Activated CD8-positive, alpha-beta memory T cell treated with anti-CD3 and anti-CD28 coated beads for 48 hours (primary cell): ENCODE results near the gene KRTAP10-3.
"Not testable (repeated sequence)": the region's sequence is repeated elsewhere in the genome, so short reads cannot be mapped to it uniquely, and the experiment has no call there.

Experiments
- DNase-seq, 3 experiments: peaks; one replicate each; pipeline ENCODE4 v3.0.0-alpha.2; 2020; ENCODE audit warnings: low read depth in 2 of 3, low spot score in 2 of 3

KRTAP10-3 gene

GRCh38 chr21:44572959-44573583 is 14.5 kb upstream of the KRTAP10-3 start:
- no peak for DNase-seq

- DNase-seq: no peak
Measured at GRCh38 chr21:44571844-44572782, 13.5 kb upstream of the KRTAP10-3 start.

- no peak for DNase-seq
Measured at GRCh38 chr21:44571296-44571695, 12.7 kb upstream of the KRTAP10-3 start.

DNA sequence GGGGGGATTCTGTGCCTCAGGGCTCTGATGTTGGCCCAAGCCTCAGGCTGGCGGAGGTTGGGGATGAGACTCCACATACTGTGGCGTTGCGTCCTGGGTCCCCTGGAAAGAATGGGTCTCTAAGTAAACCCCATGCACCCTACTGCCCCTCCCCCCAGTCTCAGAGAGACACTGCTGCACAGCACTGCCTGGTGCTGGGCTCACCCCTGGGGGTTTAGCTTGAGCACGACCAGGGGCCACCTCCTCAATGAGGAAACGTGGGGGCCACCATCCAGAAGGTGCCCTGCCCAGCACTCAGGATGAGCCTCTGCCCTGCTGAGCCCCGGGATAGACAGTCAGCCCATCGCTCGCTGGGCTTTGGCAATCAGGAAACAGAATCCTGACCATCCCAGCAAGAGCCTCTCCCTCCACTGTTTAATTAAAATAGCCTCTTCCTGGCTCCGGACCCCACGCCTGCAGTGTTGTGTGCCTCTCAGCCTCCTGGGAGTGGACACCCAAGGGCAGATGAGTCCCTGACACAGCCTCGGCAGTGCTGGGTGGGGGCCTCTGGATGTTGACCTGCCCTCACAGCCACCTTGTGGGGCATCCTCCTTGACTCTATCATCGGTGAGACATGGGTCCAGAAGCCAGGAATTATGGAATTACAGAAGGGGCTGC is 11.4 kb upstream of the KRTAP10-3 start:
- DNase-seq: no peak

DNA sequence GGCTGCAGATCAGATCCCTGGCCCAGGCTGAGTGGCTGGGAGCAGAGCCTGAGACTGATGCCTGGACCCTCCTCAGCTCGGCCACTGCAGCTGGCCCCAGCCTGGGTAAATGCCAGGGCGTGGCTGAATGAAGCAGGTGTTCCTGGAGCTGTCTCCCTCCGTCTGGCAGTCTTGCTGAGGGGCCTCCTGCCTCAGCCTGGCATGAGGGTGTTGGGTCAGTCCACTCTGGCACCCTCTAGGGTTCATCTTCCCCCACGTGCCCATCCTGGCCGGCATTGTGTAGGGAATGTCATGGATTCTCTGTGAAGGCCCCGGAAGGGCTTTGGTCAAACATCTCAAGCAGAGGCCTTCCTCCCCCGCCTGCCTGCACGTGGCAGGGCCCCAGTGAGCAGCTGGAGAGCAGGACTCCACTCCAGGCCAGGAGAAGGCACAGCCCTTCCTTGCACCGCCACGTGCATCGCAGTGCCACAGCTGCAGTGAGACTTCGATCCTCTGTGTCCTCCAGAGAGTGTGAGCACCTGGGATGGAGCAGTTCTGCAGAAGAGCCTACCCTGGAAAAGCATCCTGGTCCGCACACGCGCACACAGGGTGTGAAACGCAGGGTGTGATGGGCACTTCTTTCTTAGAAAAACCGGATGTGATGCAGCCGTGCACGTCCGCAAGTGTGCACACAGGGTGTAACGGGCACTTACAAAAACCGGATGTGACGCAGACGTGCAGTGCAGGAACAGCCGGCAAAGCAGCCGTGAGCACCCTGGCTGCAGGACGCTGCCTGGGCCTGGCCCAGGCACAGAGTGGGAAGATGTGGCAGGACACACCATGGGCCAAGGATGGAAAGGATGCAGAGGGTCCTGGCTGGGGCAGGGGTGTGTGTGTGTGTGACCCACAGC is 10.3 kb upstream of the KRTAP10-3 start:
- no peak for DNase-seq

DNA sequence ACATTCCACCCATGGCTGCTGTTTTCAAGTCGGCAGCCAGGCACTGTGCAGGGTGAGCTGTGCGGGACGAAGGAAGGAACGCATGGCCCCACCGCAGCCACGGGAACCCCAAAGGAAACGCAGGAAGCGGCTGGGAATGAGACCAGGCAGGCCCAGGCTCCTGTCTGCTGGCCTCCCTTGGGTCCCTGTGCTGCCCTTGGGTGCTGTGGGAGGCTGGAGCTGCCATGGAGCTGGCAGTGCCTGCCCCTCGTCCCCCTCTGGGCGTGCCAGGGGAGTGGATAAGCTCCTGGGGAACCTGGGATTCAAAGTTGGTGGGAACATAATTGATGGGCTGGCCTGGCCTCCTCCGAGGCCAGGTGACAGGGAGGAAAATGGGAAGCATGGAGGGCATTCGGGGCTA is 9.7 kb upstream of the KRTAP10-3 start:
- DNase-seq: no peak

GRCh38 chr21:44567481-44568171 is 9.0 kb upstream of the KRTAP10-3 start:
- no peak for DNase-seq

GRCh38 chr21:44566403-44566802 is 7.8 kb upstream of the KRTAP10-3 start:
- no peak for DNase-seq

GRCh38 chr21:44564886-44565598 is 6.4 kb upstream of the KRTAP10-3 start:
- no peak for DNase-seq

GRCh38 chr21:44564099-44564498 is 5.5 kb upstream of the KRTAP10-3 start:
- no peak for DNase-seq

DNA sequence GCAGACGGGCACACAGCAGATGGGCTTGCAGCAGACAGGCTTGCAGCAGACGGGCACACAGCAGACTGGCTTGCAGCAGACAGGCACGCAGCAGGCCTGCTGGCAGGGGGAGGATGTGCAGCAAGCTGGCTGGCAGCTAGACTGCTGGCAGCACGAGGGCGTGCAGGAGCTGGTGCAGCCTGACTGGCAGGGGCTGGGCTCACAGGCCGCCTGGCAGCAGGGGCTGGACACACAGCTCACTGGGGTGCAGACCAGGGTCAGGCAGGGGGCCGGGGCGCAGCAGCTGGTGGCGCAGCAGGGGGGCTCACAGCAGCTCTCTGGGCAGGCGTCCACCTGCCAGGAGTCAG is 293 bp downstream of the KRTAP10-3 start:
- DNase-seq: not testable (repeated sequence)

GRCh38 chr21:44557491-44558328 is 885 bp downstream of the KRTAP10-3 start:
- DNase-seq: no peak

GRCh38 chr21:44556879-44557278 is 1.7 kb downstream of the KRTAP10-3 start:
- DNase-seq: no peak

DNA sequence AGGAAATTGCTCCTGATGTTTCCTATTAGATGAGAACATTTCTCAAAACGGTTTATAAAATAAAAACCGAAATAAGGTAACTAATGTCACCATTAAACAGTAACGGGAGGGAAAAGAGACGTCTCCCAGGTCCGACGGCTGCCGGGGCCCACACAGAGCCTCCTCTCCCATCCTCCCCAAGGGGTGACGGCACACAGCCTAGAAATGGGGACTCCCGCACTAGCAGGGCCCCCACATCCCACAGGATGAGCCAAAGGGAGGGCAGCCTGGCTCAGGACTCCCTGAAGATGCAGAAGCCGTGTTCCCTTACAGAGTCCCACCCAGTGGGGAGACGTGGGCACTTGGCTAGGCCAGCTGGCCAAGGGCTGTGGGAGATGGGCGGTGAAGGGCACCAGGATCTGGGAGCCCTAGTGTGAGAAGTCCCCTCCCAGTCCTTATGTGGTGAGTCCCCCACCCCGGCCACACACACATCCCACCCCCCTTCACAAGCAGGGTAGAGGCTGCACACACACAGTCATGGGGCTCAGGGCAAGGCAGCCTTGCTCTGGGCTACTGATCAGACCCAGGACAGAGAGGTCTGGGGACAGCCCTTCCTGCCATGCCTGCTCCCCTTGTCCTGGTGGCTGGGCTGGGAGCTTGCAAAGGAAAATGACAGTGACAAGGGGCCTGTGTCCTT is 3.3 kb downstream of the KRTAP10-3 start:
- DNase-seq: no peak

- no peak for DNase-seq
Measured at GRCh38 chr21:44552681-44553080, 5.9 kb downstream of the KRTAP10-3 start.

DNA sequence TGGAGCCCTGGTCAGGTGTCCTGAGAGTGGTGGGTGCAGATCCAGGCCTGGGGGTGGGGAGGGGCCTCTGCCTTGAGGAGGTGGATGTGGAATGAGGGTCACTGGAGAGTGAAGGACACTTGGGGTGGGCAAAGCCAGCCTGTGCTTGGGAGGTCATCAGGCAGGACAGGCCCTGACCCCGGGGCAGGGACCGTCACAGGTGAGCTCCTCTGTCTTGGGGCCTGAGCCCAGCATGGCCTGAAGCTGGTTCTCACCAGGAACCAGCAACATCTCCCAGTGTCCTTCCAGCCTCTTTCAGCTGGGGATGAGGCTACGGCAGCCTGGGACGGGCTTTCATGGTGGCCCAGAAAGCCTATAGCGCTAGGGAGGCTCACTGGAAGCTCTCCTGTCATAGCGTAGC is 6.5 kb downstream of the KRTAP10-3 start:
- no peak for DNase-seq

DNA sequence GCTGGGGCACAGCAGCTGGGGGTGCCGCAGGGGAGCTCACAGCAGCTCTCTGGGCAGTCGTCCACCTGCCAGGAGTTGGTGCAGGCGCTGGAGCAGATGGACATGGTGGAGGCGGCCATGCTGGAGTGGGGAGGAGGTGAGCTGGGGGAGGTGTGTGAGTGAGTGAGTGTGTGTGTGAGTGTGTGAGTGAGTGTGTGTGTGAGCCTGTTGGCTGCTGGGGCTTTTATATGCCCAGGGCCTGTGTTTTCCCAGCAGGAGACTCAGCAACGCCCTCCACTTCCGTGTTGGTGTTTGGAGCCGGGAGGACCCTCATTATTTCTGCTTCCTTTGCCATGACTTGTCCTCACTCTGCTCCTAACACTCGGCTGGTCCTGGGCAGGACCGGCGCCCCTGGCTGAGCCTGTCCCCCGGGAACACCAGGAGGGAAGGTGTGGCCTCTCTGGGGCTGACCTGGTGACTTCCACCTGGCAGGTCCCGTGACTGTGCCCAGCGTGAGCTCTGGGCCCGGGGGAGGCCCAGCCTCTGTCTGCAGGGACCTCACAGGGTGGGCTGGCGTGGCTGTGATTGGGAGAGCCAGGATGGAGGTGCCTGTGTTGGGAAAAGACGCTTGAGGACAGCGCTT is 7.1 kb downstream of the KRTAP10-3 start, which contains the start of gene KRTAP10-2:
Gene KRTAP10-2, minus strand, starts transcription at position 166 of the 622 bp plus-strand sequence. Its CDS starts 47 bp downstream, at position 119.
- DNase-seq: no peak

DNA sequence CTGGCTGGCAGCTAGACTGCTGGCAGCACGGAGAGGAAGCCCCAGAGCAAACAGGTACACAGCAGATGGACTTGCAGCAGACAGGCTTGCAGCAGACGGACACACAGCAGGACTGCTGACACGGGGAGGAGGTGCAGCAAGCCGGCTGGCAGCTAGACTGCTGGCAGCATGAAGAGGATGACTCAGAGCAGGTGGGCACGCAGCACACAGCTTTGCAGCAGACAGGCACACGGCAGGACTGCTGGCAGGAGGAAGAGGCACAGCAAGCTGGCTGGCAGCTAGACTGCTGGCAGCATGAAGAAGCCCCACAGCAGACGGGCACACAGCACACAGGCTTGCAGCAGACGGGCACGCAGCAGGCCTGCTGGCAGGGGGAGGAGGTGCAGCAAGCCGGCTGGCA is 7.8 kb downstream of the KRTAP10-3 start:
- no peak for DNase-seq
